ENCODE measurements around the gene ORAI3.

Gene ORAI3

GRCh38 chr16:30985401-30986128 lies 36.7 kb downstream of the ORAI3 start:
- TF ChIP-seq FOXM1 (IDR thresholded peaks at IDR 0.05; ENCODE audit: borderline replicate concordance), result no peak
- TF ChIP-seq BHLHE40 (IDR thresholded peaks at IDR 0.05; ENCODE audit: borderline replicate concordance), result no peak
- no peak for TF ChIP-seq SP1 (IDR thresholded peaks at IDR 0.05)
- no peak for TF ChIP-seq LEF1 (IDR thresholded peaks at IDR 0.05; ENCODE audit: borderline replicate concordance)
- TF ChIP-seq FOXK2 (IDR thresholded peaks at IDR 0.05), result no peak
- TF ChIP-seq FOXA1 (IDR thresholded peaks at IDR 0.05), result no peak
- no peak for TF ChIP-seq L3MBTL2 (conservative IDR thresholded peaks at IDR 0.05)
- no peak for TF ChIP-seq ZNF384 (IDR thresholded peaks at IDR 0.05)
- TF ChIP-seq NFRKB (IDR thresholded peaks at IDR 0.05), result no peak
- TF ChIP-seq ARNT (IDR thresholded peaks at IDR 0.05), result no peak
- TF ChIP-seq ELF4 (IDR thresholded peaks at IDR 0.05), result no peak
- TF ChIP-seq SUZ12 (IDR thresholded peaks at IDR 0.05), result no peak
- TF ChIP-seq, protein P1, sequence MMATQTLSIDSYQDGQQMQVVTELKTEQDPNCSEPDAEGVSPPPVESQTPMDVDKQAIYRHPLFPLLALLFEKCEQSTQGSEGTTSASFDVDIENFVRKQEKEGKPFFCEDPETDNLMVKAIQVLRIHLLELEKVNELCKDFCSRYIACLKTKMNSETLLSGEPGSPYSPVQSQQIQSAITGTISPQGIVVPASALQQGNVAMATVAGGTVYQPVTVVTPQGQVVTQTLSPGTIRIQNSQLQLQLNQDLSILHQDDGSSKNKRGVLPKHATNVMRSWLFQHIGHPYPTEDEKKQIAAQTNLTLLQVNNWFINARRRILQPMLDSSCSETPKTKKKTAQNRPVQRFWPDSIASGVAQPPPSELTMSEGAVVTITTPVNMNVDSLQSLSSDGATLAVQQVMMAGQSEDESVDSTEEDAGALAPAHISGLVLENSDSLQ (IDR thresholded peaks at IDR 0.05), result no peak
- TF ChIP-seq CTBP1 (IDR thresholded peaks at IDR 0.05; ENCODE audit: borderline replicate concordance), result no peak
- no peak for TF ChIP-seq TARDBP (IDR thresholded peaks at IDR 0.05)
- no peak for TF ChIP-seq HDGF (IDR thresholded peaks at IDR 0.05; ENCODE audit: borderline replicate concordance)
- no peak for DNase-seq (ENCODE audit: extremely low spot score)
- ChIA-PET CTCF (interaction anchor here (0.8 to 2.1 kb wide), 14 partner anchors 8 to 1174 kb away, joined by 3 to 20 read pairs (median 4); partner anchors contain the start of gene PRRT2), POLR2A (interaction anchor here (1.0 to 1.7 kb wide), 5 partner anchors 10 to 1178 kb away, joined by 4 to 11 read pairs (median 5); partner anchors contain the start of genes MAZ, PAGR1, ZNF646 and ZNF668)

DNA sequence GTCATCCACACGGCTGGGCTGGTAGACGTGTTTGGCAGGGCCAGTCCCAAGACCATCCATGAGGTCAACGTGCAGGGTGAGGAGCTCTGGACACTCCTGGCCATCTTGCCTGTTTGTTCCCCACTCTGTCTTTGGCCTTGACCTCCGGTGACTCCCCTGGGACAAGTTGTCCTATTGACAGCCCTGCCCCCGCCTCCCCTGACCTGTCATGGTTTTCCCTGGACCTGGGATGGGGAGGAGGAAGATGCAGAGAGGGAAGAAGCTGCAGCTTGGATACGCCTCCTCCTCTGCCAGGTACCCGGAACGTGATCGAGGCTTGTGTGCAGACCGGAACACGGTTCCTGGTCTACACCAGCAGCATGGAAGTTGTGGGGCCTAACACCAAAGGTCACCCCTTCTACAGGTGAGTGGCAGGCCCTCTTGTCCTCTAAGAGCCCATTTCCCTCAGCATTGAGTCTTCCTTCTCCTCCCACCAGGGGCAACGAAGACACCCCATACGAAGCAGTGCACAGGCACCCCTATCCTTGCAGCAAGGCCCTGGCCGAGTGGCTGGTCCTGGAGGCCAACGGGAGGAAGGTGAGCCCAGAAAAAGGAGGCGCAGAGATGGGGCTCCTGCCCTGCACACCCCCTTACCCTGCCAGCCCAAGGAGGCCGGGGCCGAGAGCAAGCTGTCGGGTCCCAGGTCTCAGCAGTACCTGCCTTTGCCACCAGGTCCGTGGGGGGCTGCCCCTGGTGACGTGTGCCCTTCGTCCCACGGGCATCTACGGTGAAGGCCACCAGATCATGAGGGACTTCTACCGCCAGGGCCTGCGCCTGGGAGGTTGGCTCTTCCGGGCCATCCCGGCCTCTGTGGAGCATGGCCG lies 37.5 kb downstream of the ORAI3 start:
- POLR2A ChIA-PET, result interaction anchor here (1.6 kb wide), 1 partner anchor 12 kb away, joined by 6 read pairs; no protein-coding TSS in a partner anchor
- CTCF ChIA-PET, result interaction anchor here (0.8 to 1.5 kb wide), 5 partner anchors 86 to 1175 kb away, joined by 3 to 4 read pairs (median 3); partner anchors contain the start of gene PRRT2
- no peak for TF ChIP-seq FOXM1 (IDR thresholded peaks at IDR 0.05; ENCODE audit: borderline replicate concordance)
- TF ChIP-seq NFRKB (IDR thresholded peaks at IDR 0.05), result no peak
- no peak for TF ChIP-seq ZNF384 (IDR thresholded peaks at IDR 0.05)
- no peak for TF ChIP-seq BHLHE40 (IDR thresholded peaks at IDR 0.05; ENCODE audit: borderline replicate concordance)
- TF ChIP-seq FOXK2 (IDR thresholded peaks at IDR 0.05), result no peak
- TF ChIP-seq, protein P1 (IDR thresholded peaks at IDR 0.05), result no peak
- TF ChIP-seq L3MBTL2 (conservative IDR thresholded peaks at IDR 0.05), result no peak
- no peak for TF ChIP-seq LEF1 (IDR thresholded peaks at IDR 0.05; ENCODE audit: borderline replicate concordance)
- TF ChIP-seq SP1 (IDR thresholded peaks at IDR 0.05), result no peak
- no peak for TF ChIP-seq HDGF (IDR thresholded peaks at IDR 0.05; ENCODE audit: borderline replicate concordance)
- no peak for DNase-seq (ENCODE audit: extremely low spot score)

DNA sequence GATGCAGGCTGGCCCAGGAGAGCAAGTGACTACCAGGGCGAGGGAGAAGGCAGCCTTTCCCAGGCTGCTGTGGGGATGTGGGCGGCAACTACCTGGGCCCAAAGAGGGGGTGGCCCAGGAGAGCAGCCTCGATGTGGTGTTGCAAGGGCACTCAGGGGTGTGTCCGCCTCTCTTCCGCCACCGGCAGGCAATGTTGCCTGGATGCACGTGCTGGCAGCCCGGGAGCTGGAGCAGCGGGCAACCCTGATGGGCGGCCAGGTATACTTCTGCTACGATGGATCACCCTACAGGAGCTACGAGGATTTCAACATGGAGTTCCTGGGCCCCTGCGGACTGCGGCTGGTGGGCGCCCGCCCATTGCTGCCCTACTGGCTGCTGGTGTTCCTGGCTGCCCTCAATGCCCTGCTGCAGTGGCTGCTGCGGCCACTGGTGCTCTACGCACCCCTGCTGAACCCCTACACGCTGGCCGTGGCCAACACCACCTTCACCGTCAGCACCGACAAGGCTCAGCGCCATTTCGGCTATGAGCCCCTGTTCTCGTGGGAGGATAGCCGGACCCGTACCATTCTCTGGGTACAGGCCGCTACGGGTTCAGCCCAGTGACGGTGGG lies 38.8 kb downstream of the ORAI3 start:
- TF ChIP-seq SP1 (IDR thresholded peaks at IDR 0.05), result no peak
- TF ChIP-seq BHLHE40 (IDR thresholded peaks at IDR 0.05; ENCODE audit: borderline replicate concordance), result no peak
- TF ChIP-seq ELF4 (IDR thresholded peaks at IDR 0.05), result no peak
- no peak for TF ChIP-seq SUZ12 (IDR thresholded peaks at IDR 0.05)
- no peak for TF ChIP-seq NFRKB (IDR thresholded peaks at IDR 0.05)
- no peak for TF ChIP-seq FOXM1 (IDR thresholded peaks at IDR 0.05; ENCODE audit: borderline replicate concordance)
- TF ChIP-seq TARDBP (IDR thresholded peaks at IDR 0.05), result no peak
- TF ChIP-seq FOXK2 (IDR thresholded peaks at IDR 0.05), result no peak
- TF ChIP-seq, protein P1 (IDR thresholded peaks at IDR 0.05), result no peak
- no peak for TF ChIP-seq CTBP1 (IDR thresholded peaks at IDR 0.05; ENCODE audit: borderline replicate concordance)
- no peak for TF ChIP-seq HDGF (IDR thresholded peaks at IDR 0.05; ENCODE audit: borderline replicate concordance)
- CTCF ChIA-PET, result interaction anchor here (1.3 to 1.5 kb wide), 2 partner anchors 11 to 1171 kb away, joined by 3 read pairs; no protein-coding TSS in a partner anchor
- no peak for DNase-seq (ENCODE audit: extremely low spot score)
- POLR2A ChIA-PET, result interaction anchor here (0.6 kb wide), 1 partner anchor 12 kb away, joined by 3 read pairs; no protein-coding TSS in a partner anchor

DNA sequence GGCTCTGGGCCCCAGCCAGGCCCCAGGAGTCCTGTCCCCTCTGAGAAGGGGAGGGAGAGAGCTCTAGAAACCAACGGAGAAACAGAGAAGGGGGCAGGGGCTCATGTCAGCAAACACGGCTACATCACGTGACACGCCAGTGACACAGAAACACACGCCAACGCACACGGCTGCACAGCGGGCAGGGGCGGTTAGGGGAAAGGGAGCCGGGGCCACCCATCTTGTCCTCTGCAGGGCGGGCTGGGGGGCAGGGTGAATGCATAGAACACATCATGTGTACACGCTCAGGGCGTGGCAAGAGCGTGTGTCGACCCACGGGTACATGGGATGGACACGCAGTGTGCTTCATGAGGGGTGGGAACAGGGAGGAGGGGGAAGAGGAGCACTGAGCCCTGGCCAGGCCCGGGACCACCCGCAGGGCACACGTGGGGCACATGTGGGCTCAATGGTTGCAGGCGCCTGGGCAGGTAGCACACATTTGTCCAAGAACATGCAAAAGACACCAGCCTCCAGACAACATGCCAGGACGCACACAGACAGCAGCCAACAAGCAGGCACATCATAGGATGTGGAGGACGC lies 40.7 kb downstream of the ORAI3 start:
- no peak for TF ChIP-seq ARNT (IDR thresholded peaks at IDR 0.05)
- no peak for TF ChIP-seq ELF4 (IDR thresholded peaks at IDR 0.05)
- TF ChIP-seq FOXK2 (IDR thresholded peaks at IDR 0.05), result no peak
- no peak for TF ChIP-seq ZNF384 (IDR thresholded peaks at IDR 0.05)
- no peak for TF ChIP-seq L3MBTL2 (conservative IDR thresholded peaks at IDR 0.05)
- no peak for TF ChIP-seq LEF1 (IDR thresholded peaks at IDR 0.05; ENCODE audit: borderline replicate concordance)
- no peak for TF ChIP-seq HDGF (IDR thresholded peaks at IDR 0.05; ENCODE audit: borderline replicate concordance)
- TF ChIP-seq, protein P1 (IDR thresholded peaks at IDR 0.05), result no peak
- POLR2A ChIA-PET, result no interaction called here
- CTCF ChIA-PET, result no interaction called here
- no peak for DNase-seq (ENCODE audit: extremely low spot score)

Data from HEK293T (cell line).